K562 (cell line): ENCODE results near the gene ZPLD1. TPM values are rescaled to one million over a fixed set of nuclear protein-coding genes. Genes with fewer than 3 reads are reported as not detected.

Experiments
- ATAC-seq: fragments of 200-7000 bp; cut with Tn5 transposase; 3 replicates; pipeline ENCODE4 v1.9.1; 2020; ENCODE audit warnings: moderate library complexity
- BruUV-seq: library from RNA; stranded (reverse); fragments of 400-500 nt; replicated peaks from 2 replicates; lab custom pipeline; 2021; lab: Mats Ljungman, UMichigan
- CTCF ChIA-PET: fragments of 300-600 bp; formaldehyde crosslinking; extraction: SDS; loops from one replicate; lab custom pipeline; 2021; ENCODE audit warnings: low intra/inter-chr PET ratio; lab: Yijun Ruan, JAX
- POLR2A ChIA-PET: fragments of 300-600, 350-650 bp; sonication (Branson Sonifier 250); formaldehyde crosslinking; extraction: SDS; loops from one replicate; lab custom pipeline; 2021; ENCODE audit warnings: antibody characterized with exemption, inconsistent platforms; lab: Yijun Ruan, JAX
- DNase-seq, 4 experiments: peaks; one replicate each; pipeline versions ENCODE4 v3.0.0 to v3.0.0-alpha.2; 2011 to 2018; ENCODE audit warnings: low spot score in 3 of 4, mixed read lengths in 3 of 4; ENCODE audit errors: extremely low read depth in 1 of 4
- FAIRE-seq: peaks from 2 replicates; lab custom pipeline; 2011; peaks lifted over from hg19 to GRCh38; lab: Jason Lieb, UNC
- H2AFZ ChIP-seq: 2 replicates; pipeline ENCODE4 v1.6.0; 2011; ENCODE audit warnings: low read depth, low read length, control low read depth, inconsistent platforms
- H3K27ac ChIP-seq: fragments of 200-600 bp; 3 replicates; pipeline ENCODE4 v1.8.0; 2011; ENCODE audit warnings: low read depth, mild to moderate bottlenecking, control low read depth, inconsistent platforms, low read length, moderate library complexity, mixed read lengths; ENCODE audit errors: extremely low read depth
- H3K27me3 ChIP-seq, 2 experiments: fragments of 300-600 bp in 1 of 2; 2 replicates in 1 of 2; 3 replicates in 1 of 2; pipeline versions ENCODE4 v1.6.0 to v1.8.0; 2011; ENCODE audit warnings: inconsistent platforms in 2 of 2, low read length in 2 of 2, mild to moderate bottlenecking in 1 of 2, mixed read lengths in 1 of 2, moderate library complexity in 1 of 2; ENCODE audit not compliant: control insufficient read depth in 2 of 2, insufficient read depth in 2 of 2
- H3K36me3 ChIP-seq: fragments of 300-600 bp; 3 replicates; pipeline ENCODE4 v1.8.0; 2011; ENCODE audit warnings: mild to moderate bottlenecking, low read length, inconsistent platforms; ENCODE audit not compliant: control insufficient read depth, insufficient read depth
- H3K4me1 ChIP-seq, 2 experiments: fragments of 200-600 bp in 1 of 2; replicated peaks in 1 of 2; 2 replicates in 1 of 2; 3 replicates in 1 of 2; pipeline versions ENCODE4 v1.5.1 to v1.8.0; 2011; ENCODE audit warnings: inconsistent platforms in 2 of 2, low read length in 2 of 2, mild to moderate bottlenecking in 1 of 2, mixed read lengths in 1 of 2, moderate library complexity in 1 of 2; ENCODE audit not compliant: control insufficient read depth in 2 of 2, insufficient read depth in 2 of 2
- H3K4me2 ChIP-seq: 2 replicates; pipeline ENCODE4 v1.6.1; 2011; ENCODE audit warnings: low read length, control low read depth, inconsistent platforms, mixed read lengths; ENCODE audit not compliant: insufficient read depth
- H3K4me3 ChIP-seq: fragments of 200-600 bp; sonication (generic), shearing (Covaris generic); 2 replicates; pipeline ENCODE4 v1.5.1; 2016; ENCODE audit warnings: control low read depth, inconsistent platforms
- H3K79me2 ChIP-seq: fragments of 200-600 bp; 3 replicates; pipeline ENCODE4 v1.8.0; 2011; ENCODE audit warnings: low read length, inconsistent platforms; ENCODE audit not compliant: control insufficient read depth, insufficient read depth
- H3K9ac ChIP-seq, 2 experiments: 2 replicates each; pipeline versions ENCODE4 v1.6.0 to v1.6.1; 2011; ENCODE audit warnings: low read depth in 2 of 2, low read length in 2 of 2, control low read depth in 1 of 2, inconsistent platforms in 1 of 2, mild to moderate bottlenecking in 1 of 2, mixed read lengths in 1 of 2; ENCODE audit not compliant: insufficient read depth in 1 of 2
- H3K9me1 ChIP-seq: one replicate; pipeline ENCODE4 v1.6.0; 2011; ENCODE audit warnings: inconsistent platforms, mild to moderate bottlenecking, low read length, moderate library complexity; ENCODE audit not compliant: control insufficient read depth, insufficient read depth
- H3K9me3 ChIP-seq: replicated peaks from 2 replicates; pipeline ENCODE4 v1.5.1; 2011; ENCODE audit warnings: low read depth, low read length, inconsistent platforms; ENCODE audit not compliant: control insufficient read depth, insufficient read depth
- H4K20me1 ChIP-seq: replicated peaks from 2 replicates; pipeline ENCODE4 v1.6.1; 2011; ENCODE audit warnings: low read length, inconsistent platforms, mixed read lengths; ENCODE audit not compliant: control insufficient read depth, insufficient read depth
- KHSRP ChIP-seq: fragments of 450-650 bp; IDR thresholded peaks from 2 replicates; pipeline ENCODE4 v1.6.1; 2017
- U2AF2 ChIP-seq: fragments of 200-400 bp; formaldehyde crosslinking; optimal IDR thresholded peaks from 2 replicates; pipeline ENCODE3; 2017; ENCODE audit warnings: low read depth, mild to moderate bottlenecking, low read length
- WHSC1 ChIP-seq: IDR thresholded peaks from one replicate; pipeline ENCODE4 v1.6.1; 2012; ENCODE audit warnings: low read length, control low read depth, inconsistent platforms
- ZKSCAN8 ChIP-seq: fragments of 200-800 bp; sonication (Bioruptor generic); IDR thresholded peaks from 2 replicates; pipeline ENCODE4 v1.6.1; 2016; ENCODE audit warnings: missing genetic modification characterization, missing compliant biosample characterization
- WGBS: fragments of 100-300 bp; shearing (Covaris generic); methylation state at CpG from one replicate; pipeline ENCODE4 v1.1.6; 2016; ENCODE audit warnings: low coverage, mixed read lengths; ENCODE audit not compliant: insufficient coverage; ENCODE audit errors: missing lambda C conversion rate; 5-methylcytosine and 5-hydroxymethylcytosine counted together
- in situ Hi-C: fragments of 300-500 bp; cut with MboI; formaldehyde crosslinking; loops from 4 replicates; pipeline ENCODE4 v1.15.0; 2018; ENCODE audit warnings: inconsistent platforms, mixed read lengths
- intact Hi-C: fragments of 100-400 bp; cut with micrococcal nuclease; formaldehyde crosslinking; loops from 2 replicates; pipeline ENCODE4 v1.14.2; 2022
- polyA plus RNA-seq, 8 experiments: library from polyadenylated mRNA; depleted of rRNA in 4 of 8; stranded (reverse) in 5 of 8; unstranded in 3 of 8; fragments of >200 nt; fragmentation: Nextera tagmentation in 2 of 8; fragmentation: Illumina TruSeq in 1 of 8; extraction: Ambion mirVana in 2 of 8; extraction: Trizol in 1 of 8; gene quantifications; 2 replicates each; pipeline versions ENCODE4 v1.2.1 to v1.2.3, GENCODE V29; 2011 to 2014; ENCODE audit warnings: inconsistent platforms in 1 of 8, missing spikeins in 1 of 8
- total RNA-seq, 7 experiments: library from RNA; depleted of rRNA in 6 of 7; stranded (reverse); fragments of >200 nt in 6 of 7; fragmentation: Illumina TruSeq in 2 of 7; extraction: Trizol in 2 of 7; gene quantifications; 2 replicates each; pipeline versions ENCODE4 v1.2.1 to v1.2.3, GENCODE V29; 2011 to 2021; ENCODE audit warnings: low replicate concordance in 1 of 7
- TF ChIP-seq, protein P1 (sequence below): fragments of 450-650 bp; IDR thresholded peaks from 2 replicates; pipeline ENCODE4 v1.6.1; 2016; ENCODE audit warnings: borderline replicate concordance
- TF ChIP-seq, protein P2 (sequence below): fragments of 250-450 bp; sonication (Bioruptor Pico); IDR thresholded peaks from 2 replicates; pipeline ENCODE4 v1.8.0; 2022; ENCODE audit warnings: moderate library complexity, mild to moderate bottlenecking, inconsistent platforms

Gene ZPLD1
- total and polyA plus RNA-seq, 9 of the 15 experiments (the other 6 are each of a cell fraction or from before 2014, with no cell fraction given), result 0.03 to 0.10 (median 0.04) TPM; not detected in 6

DNA sequence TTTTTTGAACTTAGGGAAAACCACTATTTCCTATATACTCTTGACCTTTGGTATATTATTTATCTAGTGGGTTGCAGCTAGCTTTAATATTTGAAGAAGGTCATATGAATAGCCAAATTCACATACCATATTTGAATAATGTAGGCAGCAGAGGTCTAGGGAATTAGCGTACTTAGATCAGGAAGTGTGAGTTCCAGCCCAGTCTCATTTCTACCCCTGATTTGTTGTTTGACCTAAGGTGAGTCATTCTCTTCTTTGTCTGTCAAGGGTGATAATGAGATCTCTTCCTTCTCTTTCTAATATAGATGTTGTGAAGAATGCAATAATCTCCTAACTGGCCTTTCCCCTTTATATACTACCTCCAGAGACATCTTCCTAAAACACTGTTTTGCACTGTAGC, 36.6 kb upstream of the ZPLD1 start:
- BruUV-seq, result no TSS peak
- no peaks in the 10 kb centered on the region for H3K27me3 ChIP-seq
- in situ Hi-C loops, result no loop called here
- no peaks in the 10 kb centered on the region for H3K9me3 ChIP-seq
- CTCF ChIA-PET, result no interaction called here
- TF ChIP-seq ZKSCAN8 (CRISPR knock-in tag) (no peak), WHSC1 (no peak), U2AF2 (no peak), KHSRP (no peak)
- TF ChIP-seq, protein P1, sequence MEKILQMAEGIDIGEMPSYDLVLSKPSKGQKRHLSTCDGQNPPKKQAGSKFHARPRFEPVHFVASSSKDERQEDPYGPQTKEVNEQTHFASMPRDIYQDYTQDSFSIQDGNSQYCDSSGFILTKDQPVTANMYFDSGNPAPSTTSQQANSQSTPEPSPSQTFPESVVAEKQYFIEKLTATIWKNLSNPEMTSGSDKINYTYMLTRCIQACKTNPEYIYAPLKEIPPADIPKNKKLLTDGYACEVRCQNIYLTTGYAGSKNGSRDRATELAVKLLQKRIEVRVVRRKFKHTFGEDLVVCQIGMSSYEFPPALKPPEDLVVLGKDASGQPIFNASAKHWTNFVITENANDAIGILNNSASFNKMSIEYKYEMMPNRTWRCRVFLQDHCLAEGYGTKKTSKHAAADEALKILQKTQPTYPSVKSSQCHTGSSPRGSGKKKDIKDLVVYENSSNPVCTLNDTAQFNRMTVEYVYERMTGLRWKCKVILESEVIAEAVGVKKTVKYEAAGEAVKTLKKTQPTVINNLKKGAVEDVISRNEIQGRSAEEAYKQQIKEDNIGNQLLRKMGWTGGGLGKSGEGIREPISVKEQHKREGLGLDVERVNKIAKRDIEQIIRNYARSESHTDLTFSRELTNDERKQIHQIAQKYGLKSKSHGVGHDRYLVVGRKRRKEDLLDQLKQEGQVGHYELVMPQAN, result no peak
- TF ChIP-seq, protein P2, sequence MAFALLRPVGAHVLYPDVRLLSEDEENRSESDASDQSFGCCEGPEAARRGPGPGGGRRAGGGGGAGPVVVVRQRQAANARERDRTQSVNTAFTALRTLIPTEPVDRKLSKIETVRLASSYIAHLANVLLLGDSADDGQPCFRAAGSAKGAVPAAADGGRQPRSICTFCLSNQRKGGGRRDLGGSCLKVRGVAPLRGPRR (CRISPR knock-in tag), result no peak
- H3K9me1 ChIP-seq, result no peaks in the 10 kb centered on the region
- H4K20me1 ChIP-seq, result no peaks in the 10 kb centered on the region
- POLR2A ChIA-PET, result no interaction called here
- H3K27ac ChIP-seq, result no peak overlapping the region
- H3K79me2 ChIP-seq, result no peaks in the 10 kb centered on the region
- 0% methylated on average over 1 of the region's 1 CpG for WGBS
- no peaks in the 10 kb centered on the region for H3K36me3 ChIP-seq
- no peak overlapping the region for H3K9ac ChIP-seq
- no peaks in the 10 kb centered on the region for H3K4me1 ChIP-seq
- intact Hi-C loops, result no loop called here
- DNase-seq (no peak), ATAC-seq (no peak), FAIRE-seq (no peak)
- H3K4me3 ChIP-seq, result no peak overlapping the region
- no peak overlapping the region for H3K4me2 ChIP-seq
- no peak overlapping the region for H2AFZ ChIP-seq
